Ovary (tissue), 9 donors: ENCODE data around the gene BARHL2. TPM values are rescaled to one million over a fixed set of nuclear protein-coding genes. Genes with fewer than 3 reads are reported as not detected.

Source experiments
- DNase-seq, 5 donors: peaks; one replicate each; pipeline ENCODE4 v3.0.0-alpha.2; 2019 to 2020
- H3K27ac ChIP-seq, 2 donors: fragments of 200-600 bp; one replicate each; pipeline versions ENCODE4 v1.5.1 to v1.8.0; 2019 to 2022
- H3K27me3 ChIP-seq: fragments of 200-600 bp; one replicate; pipeline ENCODE4 v1.8.0; 2022
- H3K36me3 ChIP-seq: fragments of 200-600 bp; sonication (generic); one replicate; pipeline ENCODE4 v1.5.1; 2019
- H3K4me1 ChIP-seq: one replicate; pipeline ENCODE4 v1.8.1; 2013; ENCODE audit warnings: mild to moderate bottlenecking, moderate library complexity; ENCODE audit not compliant: insufficient read depth
- H3K4me3 ChIP-seq: fragments of 200-600 bp; sonication (generic); one replicate; pipeline ENCODE4 v1.5.1; 2017
- H3K9me3 ChIP-seq, 2 donors: fragments of 200-600 bp in 1 of 2; sonication (generic) in 1 of 2; one replicate each; pipeline versions ENCODE4 v1.5.1 to v1.8.1; 2013 to 2019; ENCODE audit warnings: mild to moderate bottlenecking in 1 of 2, moderate library complexity in 1 of 2
- CTCF ChIP-seq, 3 donors: fragments of 450-650 bp in 2 of 3; fragments of 200-600 bp in 1 of 3; IDR thresholded peaks; one replicate each; pipeline versions ENCODE4 v1.5.1 to v1.8.0; 2016 to 2022; ENCODE audit warnings: antibody characterized with exemption in 3 of 3, mild to moderate bottlenecking in 1 of 3
- EP300 ChIP-seq: sonication (generic); formaldehyde crosslinking; IDR thresholded peaks from one replicate; pipeline ENCODE4 v1.6.1; 2017; ENCODE audit warnings: antibody characterized with exemption
- POLR2A ChIP-seq: fragments of 450-650 bp; IDR thresholded peaks from one replicate; pipeline ENCODE4 v1.6.1; 2017; ENCODE audit warnings: antibody characterized with exemption, mild to moderate bottlenecking, moderate library complexity
- WGBS, 3 donors: extraction: QIAGEN DNeasy Blood & Tissue Kit in 1 of 3; methylation state at CpG; one replicate each; pipeline versions ENCODE4 v1.1.5 to v1.1.7; 2013 to 2017; 5-methylcytosine and 5-hydroxymethylcytosine counted together
- intact Hi-C, 4 donors: fragments of 100-400 bp; cut with DNase I; formaldehyde crosslinking; loops; one replicate each; pipeline versions ENCODE4 v1.11.0 to v1.15.1; 2022 to 2023
- polyA plus RNA-seq, 2 donors: library from polyadenylated mRNA; stranded (reverse); fragments of 200-250 nt in 1 of 2; fragments of 350-450 nt in 1 of 2; fragmentation: Illumina TruSeq in 1 of 2; extraction: RNeasy Lipid Tissue Mini Kit (QIAGEN cat#74804) in 1 of 2; gene quantifications; one replicate each; pipeline ENCODE4 v1.2.3, GENCODE V29; 2013 to 2014
- total RNA-seq, 7 donors: library from RNA; depleted of rRNA in 2 of 7; stranded (reverse); fragments of >200 nt in 2 of 7; fragmentation: NEBNext Ultra II Directional in 3 of 7; extraction: Animal tissue kit (Norgen Biotek cat#: 25700) in 3 of 7; gene quantifications; one replicate each; pipeline versions ENCODE4 v1.1.0 to v1.2.4, GENCODE V29; 2016 to 2023
- donor health status: DM: no; HTN: no; CAD: no; lungs with moderate emphysema.
- donor health status: DM: no; HTN: no; CAD: no.
- donor health status: Bipolar disorder and iron deficiency.
- donor health status: DM: yes; HTN: yes; CAD: no.
- donor health status: DM: no; HTN: no; CAD: no.
- donor health status: DM: yes; HTN: yes; CAD: no.

The BARHL2 gene
- total and polyA plus RNA-seq, 9 donors = not detected

GRCh38 chr1:90687747-90688146 is 29.4 kb downstream of the BARHL2 start:
- Histone ChIP-seq H3K27ac (no peak overlapping the region), H3K27me3 (no peaks in the 10 kb centered on the region), H3K36me3 (no peaks in the 10 kb centered on the region), H3K4me1 (no peaks in the 10 kb centered on the region), H3K9me3 (no peaks in the 10 kb centered on the region), H3K4me3 (no peak overlapping the region)
- WGBS, 3 donors = 81 to 91% (median 85%) methylated on average over 3 of the region's 3 CpGs
- intact Hi-C loops = no loop called here
- TF ChIP-seq CTCF (IDR thresholded peaks at IDR 0.05) = no peak
- DNase-seq = no peak

- Histone ChIP-seq H3K9me3 (no peaks in the 10 kb centered on the region), H3K27me3 (no peaks in the 10 kb centered on the region), H3K4me1 (no peaks in the 10 kb centered on the region), H3K36me3 (no peaks in the 10 kb centered on the region), H3K27ac (no peak overlapping the region), H3K4me3 (no peak overlapping the region)
- no peak for DNase-seq
- 88 to 94% (median 88%) methylated on average over 1 of the region's 1 CpG for WGBS, 3 donors
- TF ChIP-seq CTCF (IDR thresholded peaks at IDR 0.05) = no peak
- TF ChIP-seq POLR2A = no peak
- no peak for TF ChIP-seq EP300
- intact Hi-C loops = no loop called here
Observed at GRCh38 chr1:90675161-90675847, 41.8 kb downstream of the BARHL2 start.

GRCh38 chr1:90671741-90672140 is 45.4 kb downstream of the BARHL2 start:
- Histone ChIP-seq H3K36me3 (no peaks in the 10 kb centered on the region), H3K9me3 (no peaks in the 10 kb centered on the region), H3K4me3 (no peak overlapping the region), H3K27ac (no peak overlapping the region), H3K27me3 (no peaks in the 10 kb centered on the region), H3K4me1 (no peaks in the 10 kb centered on the region)
- TF ChIP-seq POLR2A (no peak), CTCF (IDR thresholded peaks at IDR 0.05) (no peak), EP300 (no peak)
- DNase-seq = no peak
- WGBS, 3 donors = 47 to 78% (median 68%) methylated on average over 3 of the region's 3 CpGs
- intact Hi-C loops = no loop called here

- no peak for TF ChIP-seq POLR2A
- no peak for TF ChIP-seq EP300
- no peak for TF ChIP-seq CTCF (IDR thresholded peaks at IDR 0.05)
- 97 to 98% (median 98%) methylated on average over 1 of the region's 1 CpG for WGBS, 3 donors
- H3K4me3 ChIP-seq = no peak overlapping the region
- H3K27me3 ChIP-seq = no peaks in the 10 kb centered on the region
- no peaks in the 10 kb centered on the region for H3K36me3 ChIP-seq
- intact Hi-C loops = no loop called here
- no peak for DNase-seq
- H3K9me3 ChIP-seq = no peaks in the 10 kb centered on the region
- H3K4me1 ChIP-seq = no peaks in the 10 kb centered on the region
- no peak overlapping the region for H3K27ac ChIP-seq
Observed at GRCh38 chr1:90671251-90671650, 45.9 kb downstream of the BARHL2 start.
